K562 (cell line): ENCODE measurements around the gene WBP1L. TPM values are rescaled to one million over a fixed set of nuclear protein-coding genes. Genes with fewer than 3 reads are reported as not detected.

Experiments
- ATAC-seq: fragments of 200-7000 bp; cut with Tn5 transposase; 3 replicates; pipeline ENCODE4 v1.9.1; 2020; ENCODE audit warnings: moderate library complexity
- BruUV-seq: library from RNA; stranded (reverse); fragments of 400-500 nt; replicated peaks from 2 replicates; lab custom pipeline; 2021; lab: Mats Ljungman, UMichigan
- CTCF ChIA-PET: fragments of 300-600 bp; formaldehyde crosslinking; extraction: SDS; loops from one replicate; lab custom pipeline; 2021; ENCODE audit warnings: low intra/inter-chr PET ratio; lab: Yijun Ruan, JAX
- POLR2A ChIA-PET: fragments of 300-600, 350-650 bp; sonication (Branson Sonifier 250); formaldehyde crosslinking; extraction: SDS; loops from one replicate; lab custom pipeline; 2021; ENCODE audit warnings: antibody characterized with exemption, inconsistent platforms; lab: Yijun Ruan, JAX
- DNase-seq, 4 experiments: peaks; one replicate each; pipeline versions ENCODE4 v3.0.0 to v3.0.0-alpha.2; 2011 to 2018; ENCODE audit warnings: low spot score in 3 of 4, mixed read lengths in 3 of 4; ENCODE audit errors: extremely low read depth in 1 of 4
- FAIRE-seq: peaks from 2 replicates; lab custom pipeline; 2011; peaks lifted over from hg19 to GRCh38; lab: Jason Lieb, UNC
- H2AFZ ChIP-seq: 2 replicates; pipeline ENCODE4 v1.6.0; 2011; ENCODE audit warnings: low read depth, low read length, control low read depth, inconsistent platforms
- H3K27ac ChIP-seq: fragments of 200-600 bp; 3 replicates; pipeline ENCODE4 v1.8.0; 2011; ENCODE audit warnings: low read depth, mild to moderate bottlenecking, control low read depth, inconsistent platforms, low read length, moderate library complexity, mixed read lengths; ENCODE audit errors: extremely low read depth
- H3K27me3 ChIP-seq, 2 experiments: fragments of 300-600 bp in 1 of 2; 2 replicates in 1 of 2; 3 replicates in 1 of 2; pipeline versions ENCODE4 v1.6.0 to v1.8.0; 2011; ENCODE audit warnings: inconsistent platforms in 2 of 2, low read length in 2 of 2, mild to moderate bottlenecking in 1 of 2, mixed read lengths in 1 of 2, moderate library complexity in 1 of 2; ENCODE audit not compliant: control insufficient read depth in 2 of 2, insufficient read depth in 2 of 2
- H3K36me3 ChIP-seq: fragments of 300-600 bp; 3 replicates; pipeline ENCODE4 v1.8.0; 2011; ENCODE audit warnings: mild to moderate bottlenecking, low read length, inconsistent platforms; ENCODE audit not compliant: control insufficient read depth, insufficient read depth
- H3K4me1 ChIP-seq, 2 experiments: fragments of 200-600 bp in 1 of 2; replicated peaks in 1 of 2; 2 replicates in 1 of 2; 3 replicates in 1 of 2; pipeline versions ENCODE4 v1.5.1 to v1.8.0; 2011; ENCODE audit warnings: inconsistent platforms in 2 of 2, low read length in 2 of 2, mild to moderate bottlenecking in 1 of 2, mixed read lengths in 1 of 2, moderate library complexity in 1 of 2; ENCODE audit not compliant: control insufficient read depth in 2 of 2, insufficient read depth in 2 of 2
- H3K4me2 ChIP-seq: 2 replicates; pipeline ENCODE4 v1.6.1; 2011; ENCODE audit warnings: low read length, control low read depth, inconsistent platforms, mixed read lengths; ENCODE audit not compliant: insufficient read depth
- H3K4me3 ChIP-seq: fragments of 200-600 bp; sonication (generic), shearing (Covaris generic); 2 replicates; pipeline ENCODE4 v1.5.1; 2016; ENCODE audit warnings: control low read depth, inconsistent platforms
- H3K79me2 ChIP-seq: fragments of 200-600 bp; 3 replicates; pipeline ENCODE4 v1.8.0; 2011; ENCODE audit warnings: low read length, inconsistent platforms; ENCODE audit not compliant: control insufficient read depth, insufficient read depth
- H3K9ac ChIP-seq, 2 experiments: 2 replicates each; pipeline versions ENCODE4 v1.6.0 to v1.6.1; 2011; ENCODE audit warnings: low read depth in 2 of 2, low read length in 2 of 2, control low read depth in 1 of 2, inconsistent platforms in 1 of 2, mild to moderate bottlenecking in 1 of 2, mixed read lengths in 1 of 2; ENCODE audit not compliant: insufficient read depth in 1 of 2
- H3K9me1 ChIP-seq: one replicate; pipeline ENCODE4 v1.6.0; 2011; ENCODE audit warnings: inconsistent platforms, mild to moderate bottlenecking, low read length, moderate library complexity; ENCODE audit not compliant: control insufficient read depth, insufficient read depth
- H3K9me3 ChIP-seq: replicated peaks from 2 replicates; pipeline ENCODE4 v1.5.1; 2011; ENCODE audit warnings: low read depth, low read length, inconsistent platforms; ENCODE audit not compliant: control insufficient read depth, insufficient read depth
- H4K20me1 ChIP-seq: replicated peaks from 2 replicates; pipeline ENCODE4 v1.6.1; 2011; ENCODE audit warnings: low read length, inconsistent platforms, mixed read lengths; ENCODE audit not compliant: control insufficient read depth, insufficient read depth
- CC2D1A ChIP-seq: fragments of 450-650 bp; IDR thresholded peaks from 2 replicates; pipeline ENCODE4 v1.6.1; 2017; ENCODE audit warnings: mild to moderate bottlenecking
- ESRRA ChIP-seq: fragments of 450-650 bp; IDR thresholded peaks from 2 replicates; pipeline ENCODE4 v1.6.1; 2014; ENCODE audit warnings: low read depth, mild to moderate bottlenecking, moderate library complexity, borderline replicate concordance
- IFI16 ChIP-seq: fragments of 250-450 bp; sonication (Bioruptor Pico); IDR thresholded peaks from 2 replicates; pipeline ENCODE4 v2.1.2; 2022; ENCODE audit warnings: mild to moderate bottlenecking, inconsistent platforms
- KLF10 ChIP-seq: fragments of 250-450 bp; sonication (Bioruptor Pico); IDR thresholded peaks from 2 replicates; pipeline ENCODE4 v1.6.1; 2021; ENCODE audit warnings: matching md5 sums
- MCM2 ChIP-seq: fragments of 450-650 bp; IDR thresholded peaks from 2 replicates; pipeline ENCODE4 v1.6.1; 2017; ENCODE audit warnings: low read depth, mild to moderate bottlenecking
- ZNF224 ChIP-seq: sonication (generic); formaldehyde crosslinking; IDR thresholded peaks from 2 replicates; pipeline ENCODE4 v1.8.0; 2022; ENCODE audit warnings: mild to moderate bottlenecking, missing genetic modification reagents
- WGBS: fragments of 100-300 bp; shearing (Covaris generic); methylation state at CpG from one replicate; pipeline ENCODE4 v1.1.6; 2016; ENCODE audit warnings: low coverage, mixed read lengths; ENCODE audit not compliant: insufficient coverage; ENCODE audit errors: missing lambda C conversion rate; 5-methylcytosine and 5-hydroxymethylcytosine counted together
- in situ Hi-C: fragments of 300-500 bp; cut with MboI; formaldehyde crosslinking; loops from 4 replicates; pipeline ENCODE4 v1.15.0; 2018; ENCODE audit warnings: inconsistent platforms, mixed read lengths
- intact Hi-C: fragments of 100-400 bp; cut with micrococcal nuclease; formaldehyde crosslinking; loops from 2 replicates; pipeline ENCODE4 v1.14.2; 2022
- polyA plus RNA-seq, 8 experiments: library from polyadenylated mRNA; depleted of rRNA in 4 of 8; stranded (reverse) in 5 of 8; unstranded in 3 of 8; fragments of >200 nt; fragmentation: Nextera tagmentation in 2 of 8; fragmentation: Illumina TruSeq in 1 of 8; extraction: Ambion mirVana in 2 of 8; extraction: Trizol in 1 of 8; gene quantifications; 2 replicates each; pipeline versions ENCODE4 v1.2.1 to v1.2.3, GENCODE V29; 2011 to 2014; ENCODE audit warnings: inconsistent platforms in 1 of 8, missing spikeins in 1 of 8
- total RNA-seq, 7 experiments: library from RNA; depleted of rRNA in 6 of 7; stranded (reverse); fragments of >200 nt in 6 of 7; fragmentation: Illumina TruSeq in 2 of 7; extraction: Trizol in 2 of 7; gene quantifications; 2 replicates each; pipeline versions ENCODE4 v1.2.1 to v1.2.3, GENCODE V29; 2011 to 2021; ENCODE audit warnings: low replicate concordance in 1 of 7
- TF ChIP-seq, protein P1 (sequence below): IDR thresholded peaks from 2 replicates; pipeline ENCODE4 v1.6.1; 2014; ENCODE audit warnings: antibody characterized with exemption

Gene WBP1L
- total and polyA plus RNA-seq, 9 of the 15 experiments (the other 6 are each of a cell fraction or from before 2014, with no cell fraction given), result 3.2 to 14.4 (median 11.3) TPM

DNA sequence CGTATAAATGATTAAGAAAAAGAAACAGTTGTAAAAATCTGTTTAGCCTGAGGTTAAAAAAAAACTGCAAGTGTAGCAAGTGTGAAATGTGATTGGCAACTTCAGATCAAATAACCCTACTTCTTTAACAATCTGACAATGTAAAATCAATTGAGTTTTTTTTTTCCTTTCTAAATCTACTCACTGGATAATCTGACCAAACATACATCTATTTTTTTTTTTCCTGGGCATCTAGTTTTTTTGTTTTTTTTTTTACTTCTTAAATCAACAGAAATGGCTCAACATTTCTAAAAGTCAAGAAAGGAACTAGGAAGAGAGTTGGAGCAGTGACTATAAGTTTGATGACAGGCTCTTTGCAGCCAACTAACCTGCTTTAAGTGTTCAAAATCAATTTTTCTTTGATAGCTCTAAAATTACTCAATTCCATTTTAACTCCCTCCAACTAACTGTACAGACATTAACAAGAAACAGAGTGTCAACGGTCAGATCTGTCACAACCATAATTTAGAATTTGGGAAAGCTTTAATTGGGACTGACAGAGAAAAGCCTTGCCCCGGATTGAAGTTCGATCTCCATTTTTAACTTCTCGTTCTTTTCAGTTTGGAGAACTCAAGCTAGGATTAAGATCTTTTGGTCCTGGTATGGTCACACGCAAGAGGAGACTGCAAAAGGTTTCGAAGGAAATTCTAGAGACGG, 30.8 kb upstream of the WBP1L start:
- DNase-seq (no peak), FAIRE-seq (no peak), ATAC-seq (no peak)
- Histone ChIP-seq H3K79me2 (peaks cover 67% of the 10 kb centered on the region), H3K4me3 (peak overlapping the region; percentile 95), H3K27me3 (no peaks in the 10 kb centered on the region), H3K9me3 (no peaks in the 10 kb centered on the region), H3K27ac (peak overlapping the region; percentile 83), H3K4me2 (peak overlapping the region; percentile 85), H3K9me1 (no peaks in the 10 kb centered on the region), H3K9ac (peak overlapping the region; percentile 71 to 91), H3K4me1 (peaks cover 16% of the 10 kb centered on the region in 2 experiments; a peak in 3 of 5 replicates), H2AFZ (peak overlapping the region; percentile 83), H4K20me1 (no peaks in the 10 kb centered on the region), H3K36me3 (peaks cover 14% of the 10 kb centered on the region; the same call in 2 of the 3 replicates)
- intact Hi-C loops (loop anchor here (5.0 kb wide), 2 partner anchors 41 to 66 kb away; no protein-coding TSS in a partner anchor), in situ Hi-C loops (no loop called here)
- TSS peak; percentile 62 for BruUV-seq
- CTCF ChIA-PET, result no interaction called here
- POLR2A ChIA-PET, result interaction anchor here (0.7 to 1.6 kb wide), 4 partner anchors 12 to 205 kb away, joined by 3 to 5 read pairs (median 4); partner anchors contain the start of genes CNNM2 and TRIM8
- TF ChIP-seq, protein P1, sequence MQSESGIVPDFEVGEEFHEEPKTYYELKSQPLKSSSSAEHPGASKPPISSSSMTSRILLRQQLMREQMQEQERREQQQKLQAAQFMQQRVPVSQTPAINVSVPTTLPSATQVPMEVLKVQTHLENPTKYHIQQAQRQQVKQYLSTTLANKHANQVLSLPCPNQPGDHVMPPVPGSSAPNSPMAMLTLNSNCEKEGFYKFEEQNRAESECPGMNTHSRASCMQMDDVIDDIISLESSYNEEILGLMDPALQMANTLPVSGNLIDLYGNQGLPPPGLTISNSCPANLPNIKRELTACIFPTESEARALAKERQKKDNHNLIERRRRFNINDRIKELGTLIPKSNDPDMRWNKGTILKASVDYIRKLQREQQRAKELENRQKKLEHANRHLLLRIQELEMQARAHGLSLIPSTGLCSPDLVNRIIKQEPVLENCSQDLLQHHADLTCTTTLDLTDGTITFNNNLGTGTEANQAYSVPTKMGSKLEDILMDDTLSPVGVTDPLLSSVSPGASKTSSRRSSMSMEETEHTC, result no peak
- TF ChIP-seq ESRRA (no peak), KLF10 (CRISPR knock-in tag) (no peak), IFI16 (CRISPR knock-in tag) (no peak), ZNF224 (CRISPR knock-in tag) (no peak), CC2D1A (no peak), MCM2 (no peak)
- 1% methylated on average over 8 of the region's 8 CpGs for WGBS
